Keratinocyte (primary cell): Measurements from ENCODE around the gene VWA5B2. TPM values are rescaled to one million over a fixed set of nuclear protein-coding genes. Genes with fewer than 3 reads are reported as not detected.

Experiments used
- DNase-seq: peaks from one replicate; pipeline ENCODE4 v3.0.0-alpha.2; 2011; ENCODE audit warnings: low read depth, missing footprints, low spot score
- FAIRE-seq: peaks from 2 replicates; lab custom pipeline; 2011; peaks lifted over from hg19 to GRCh38; lab: Jason Lieb, UNC
- H2AFZ ChIP-seq: 2 replicates; pipeline ENCODE4 v1.6.0; 2012; ENCODE audit warnings: low read length, control low read depth, inconsistent platforms; ENCODE audit not compliant: control insufficient read depth
- H3K27ac ChIP-seq: 2 replicates; pipeline ENCODE4 v1.5.1; 2011; ENCODE audit warnings: low read length; ENCODE audit not compliant: control insufficient read depth, insufficient read depth
- H3K27me3 ChIP-seq: 3 replicates; pipeline ENCODE4 v1.6.0; 2011; ENCODE audit warnings: low read length; ENCODE audit not compliant: control insufficient read depth, insufficient read depth; ENCODE audit errors: extremely low read depth
- H3K36me3 ChIP-seq, 2 experiments: 2 replicates in 1 of 2; 3 replicates in 1 of 2; pipeline ENCODE4 v1.5.1; 2011; ENCODE audit warnings: low read length in 2 of 2, mild to moderate bottlenecking in 1 of 2; ENCODE audit not compliant: control insufficient read depth in 2 of 2, insufficient read depth in 2 of 2; ENCODE audit errors: extremely low read depth in 1 of 2
- H3K4me1 ChIP-seq: 3 replicates; pipeline ENCODE4 v1.5.1; 2011; ENCODE audit warnings: low read length; ENCODE audit not compliant: control insufficient read depth, insufficient read depth; ENCODE audit errors: extremely low read depth
- H3K4me2 ChIP-seq: 3 replicates; pipeline ENCODE4 v1.6.0; 2011; ENCODE audit warnings: low read depth, low read length; ENCODE audit not compliant: control insufficient read depth, insufficient read depth; ENCODE audit errors: extremely low read depth
- H3K4me3 ChIP-seq, 3 experiments: fragments of 200-600 bp in 1 of 3; sonication (generic) in 1 of 3; 2 replicates in 2 of 3; 3 replicates in 1 of 3; pipeline ENCODE4 v1.5.1; 2011 to 2016; ENCODE audit warnings: low read length in 3 of 3, mild to moderate bottlenecking in 3 of 3, control low read depth in 2 of 3, inconsistent platforms in 1 of 3, low read depth in 1 of 3, mixed read lengths in 1 of 3, mixed run types in 1 of 3, moderate library complexity in 1 of 3; ENCODE audit not compliant: control insufficient read depth in 2 of 3, insufficient read depth in 2 of 3; ENCODE audit errors: extremely low read depth in 1 of 3
- H3K79me2 ChIP-seq: 2 replicates; pipeline ENCODE4 v1.6.0; 2012; ENCODE audit warnings: low read length; ENCODE audit not compliant: control insufficient read depth, insufficient read depth
- H3K9ac ChIP-seq: 3 replicates; pipeline ENCODE4 v1.6.0; 2011; ENCODE audit warnings: low read length; ENCODE audit not compliant: control insufficient read depth, insufficient read depth; ENCODE audit errors: extremely low read depth
- H3K9me1 ChIP-seq: 3 replicates; pipeline ENCODE4 v1.6.0; 2011; ENCODE audit warnings: low read length; ENCODE audit not compliant: control insufficient read depth, insufficient read depth; ENCODE audit errors: extremely low read depth
- H3K9me3 ChIP-seq: 2 replicates; pipeline ENCODE4 v1.5.1; 2012; ENCODE audit warnings: low read depth, low read length; ENCODE audit not compliant: control insufficient read depth
- H4K20me1 ChIP-seq: 3 replicates; pipeline ENCODE4 v1.6.0; 2011; ENCODE audit warnings: low read length; ENCODE audit not compliant: control insufficient read depth, insufficient read depth; ENCODE audit errors: extremely low read depth
- EZH2 ChIP-seq: IDR thresholded peaks from one replicate; pipeline ENCODE4 v1.6.1; 2012; ENCODE audit warnings: inconsistent platforms, mild to moderate bottlenecking, low read length, moderate library complexity
- dilution Hi-C: fragments of 300-500 bp; cut with MboI; formaldehyde crosslinking; loops from one replicate; pipeline ENCODE4 v1.7.0; 2020; ENCODE audit warnings: low sequenced_read_pairs; ENCODE audit not compliant: extremely low pct_ligation_motif_present
- polyA plus RNA-seq, 5 experiments: library from polyadenylated mRNA; depleted of rRNA in 3 of 5; stranded (reverse) in 3 of 5; stranded (forward) in 1 of 5; unstranded in 1 of 5; fragments of >200 nt; gene quantifications; 1 replicate in 1 of 5; 2 replicates in 3 of 5; 3 replicates in 1 of 5; pipeline versions ENCODE4 v1.2.1 to v1.2.3, GENCODE V29; 2011 to 2012; ENCODE audit warnings: missing spikeins in 2 of 5, low read depth in 1 of 5, low replicate concordance in 1 of 5
- TF ChIP-seq, protein P1 (sequence below), 3 experiments: IDR thresholded peaks in 1 of 3; conservative IDR thresholded peaks in 1 of 3; optimal IDR thresholded peaks in 1 of 3; 2 replicates in 2 of 3; 3 replicates in 1 of 3; pipeline versions ENCODE3 to v1.5.1; 2011; ENCODE audit warnings: low read length in 3 of 3, mild to moderate bottlenecking in 3 of 3, moderate library complexity in 2 of 3, control low read depth in 1 of 3, inconsistent platforms in 1 of 3; ENCODE audit not compliant: insufficient read depth in 2 of 3; ENCODE audit errors: extremely low read depth in 1 of 3

VWA5B2 gene
- polyA plus RNA-seq, 1 donor (not counting 4 experiments of a cell fraction or from before 2014, with no cell fraction given), result not detected

- Histone ChIP-seq H4K20me1 (no peaks in the 10 kb centered on the region), H3K27me3 (peaks cover 59% of the 10 kb centered on the region), H3K4me2 (no peak overlapping the region), H3K9me3 (no peaks in the 10 kb centered on the region), H3K9ac (no peak overlapping the region), H3K9me1 (no peaks in the 10 kb centered on the region), H2AFZ (no peak overlapping the region), H3K4me1 (peaks cover 9% of the 10 kb centered on the region), H3K36me3 (no peaks in the 10 kb centered on the region), H3K79me2 (no peaks in the 10 kb centered on the region), H3K4me3 (no peak overlapping the region), H3K27ac (no peak overlapping the region)
- FAIRE-seq (no peak), DNase-seq (no peak)
- TF ChIP-seq EZH2, result no peak
- TF ChIP-seq, protein P1, sequence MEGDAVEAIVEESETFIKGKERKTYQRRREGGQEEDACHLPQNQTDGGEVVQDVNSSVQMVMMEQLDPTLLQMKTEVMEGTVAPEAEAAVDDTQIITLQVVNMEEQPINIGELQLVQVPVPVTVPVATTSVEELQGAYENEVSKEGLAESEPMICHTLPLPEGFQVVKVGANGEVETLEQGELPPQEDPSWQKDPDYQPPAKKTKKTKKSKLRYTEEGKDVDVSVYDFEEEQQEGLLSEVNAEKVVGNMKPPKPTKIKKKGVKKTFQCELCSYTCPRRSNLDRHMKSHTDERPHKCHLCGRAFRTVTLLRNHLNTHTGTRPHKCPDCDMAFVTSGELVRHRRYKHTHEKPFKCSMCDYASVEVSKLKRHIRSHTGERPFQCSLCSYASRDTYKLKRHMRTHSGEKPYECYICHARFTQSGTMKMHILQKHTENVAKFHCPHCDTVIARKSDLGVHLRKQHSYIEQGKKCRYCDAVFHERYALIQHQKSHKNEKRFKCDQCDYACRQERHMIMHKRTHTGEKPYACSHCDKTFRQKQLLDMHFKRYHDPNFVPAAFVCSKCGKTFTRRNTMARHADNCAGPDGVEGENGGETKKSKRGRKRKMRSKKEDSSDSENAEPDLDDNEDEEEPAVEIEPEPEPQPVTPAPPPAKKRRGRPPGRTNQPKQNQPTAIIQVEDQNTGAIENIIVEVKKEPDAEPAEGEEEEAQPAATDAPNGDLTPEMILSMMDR (optimal IDR thresholded peaks at IDR 0.05 in 1 of 3, IDR thresholded peaks at IDR 0.05 in 1 of 3, conservative IDR thresholded peaks at IDR 0.05 in 1 of 3; ENCODE audit: extremely low read depth in 1 of 3, insufficient read depth in 2 of 3, low read length in 3 of 3), result no peak
- dilution Hi-C loops, result no loop called here
Observed at GRCh38 chr3:184231671-184232070, 2.3 kb downstream of the VWA5B2 start.

DNA sequence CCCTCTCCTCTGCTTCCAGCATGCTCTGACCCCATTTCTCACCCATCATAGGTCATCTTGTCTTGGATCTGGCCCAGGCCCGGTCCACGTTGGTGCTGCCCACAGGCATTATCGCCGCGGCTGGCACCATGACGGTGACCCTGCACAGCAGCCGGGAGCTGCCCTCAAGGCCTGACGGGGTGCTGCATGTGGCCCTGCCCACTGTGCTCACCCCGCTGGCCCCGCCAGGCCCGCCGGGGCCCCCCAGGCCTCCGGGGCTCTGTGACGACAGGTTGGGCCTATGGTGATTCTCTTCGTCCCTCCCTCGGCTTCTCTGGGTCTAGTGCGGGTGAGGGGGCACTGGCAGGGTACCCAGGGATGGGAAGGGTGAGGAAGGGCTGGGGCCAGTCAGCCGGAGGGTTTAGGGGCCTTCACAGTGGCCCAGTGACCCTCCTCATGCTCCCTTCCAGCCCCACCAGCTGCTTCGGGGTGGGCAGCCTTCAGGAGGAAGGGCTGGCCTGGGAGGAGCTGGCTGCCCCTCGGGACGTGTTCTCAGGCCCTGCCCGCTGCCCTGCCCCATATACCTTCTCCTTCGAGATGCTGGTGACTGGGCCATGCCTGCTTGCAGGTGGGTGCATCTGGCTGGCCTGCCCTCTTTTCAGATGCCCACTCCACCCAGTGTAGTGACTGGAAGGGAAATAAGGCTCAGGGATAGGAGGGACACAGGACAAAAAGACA is 3.9 kb downstream of the VWA5B2 start:
- H3K4me3 ChIP-seq, result no peak overlapping the region
- H3K9ac ChIP-seq, result no peak overlapping the region
- TF ChIP-seq, protein P1 (optimal IDR thresholded peaks at IDR 0.05 in 1 of 3, IDR thresholded peaks at IDR 0.05 in 1 of 3, conservative IDR thresholded peaks at IDR 0.05 in 1 of 3; ENCODE audit: extremely low read depth in 1 of 3, insufficient read depth in 2 of 3, low read length in 3 of 3), result no peak
- no peak for TF ChIP-seq EZH2
- H3K36me3 ChIP-seq, result no peaks in the 10 kb centered on the region
- peaks cover 49% of the 10 kb centered on the region for H3K27me3 ChIP-seq
- DNase-seq (no peak), FAIRE-seq (no peak)
- no peak overlapping the region for H3K27ac ChIP-seq
- no peaks in the 10 kb centered on the region for H3K79me2 ChIP-seq
- no peak overlapping the region for H3K4me2 ChIP-seq
- peaks cover 9% of the 10 kb centered on the region for H3K4me1 ChIP-seq
- no peaks in the 10 kb centered on the region for H3K9me3 ChIP-seq
- no peaks in the 10 kb centered on the region for H4K20me1 ChIP-seq
- no peak overlapping the region for H2AFZ ChIP-seq
- dilution Hi-C loops, result no loop called here
- no peaks in the 10 kb centered on the region for H3K9me1 ChIP-seq
